ENCODE data around the gene CDC27. TPM values are rescaled to one million over a fixed set of nuclear protein-coding genes. Genes with fewer than 3 reads are reported as not detected.

The CDC27 gene
- total and polyA plus RNA-seq, 2 experiments from 2014 or later: 35.6 to 63.5 TPM

DNA sequence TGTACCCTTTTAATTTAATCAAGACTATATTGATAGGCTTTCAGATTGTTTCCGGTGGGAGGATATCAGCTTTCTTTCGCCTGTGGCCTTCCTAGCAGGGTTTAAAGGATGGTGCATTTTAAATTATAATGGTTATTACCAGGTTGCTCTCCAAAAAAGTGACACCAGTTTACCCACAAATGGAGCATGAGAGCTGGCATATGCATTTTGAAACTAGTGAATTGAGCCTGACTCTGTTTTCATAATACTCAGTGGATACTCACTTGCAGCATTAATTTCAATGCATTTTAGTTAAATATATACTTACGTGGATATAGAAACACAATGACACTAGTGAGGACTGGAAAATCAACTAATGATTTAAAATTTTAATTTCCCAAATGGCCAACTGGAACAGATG lies 25.8 kb upstream of the CDC27 start:
- 95% methylated on average over 3 of the region's 3 CpGs for WGBS (ENCODE audit: low lambda C conversion rate, missing lambda C conversion rate)
- H3K27me3 ChIP-seq: no peaks in the 10 kb centered on the region
- H3K9me3 ChIP-seq (ENCODE audit: low read depth): no peaks in the 10 kb centered on the region

GRCh38 chr17:47213540-47213939 lies 24.4 kb upstream of the CDC27 start:
- H3K9me2 ChIP-seq (replicated peaks; ENCODE audit: insufficient read depth): no peaks in the 10 kb centered on the region
- WGBS (ENCODE audit: low lambda C conversion rate, missing lambda C conversion rate): 90% methylated on average over 4 of the region's 4 CpGs
- no peak overlapping the region for H2AFZ ChIP-seq
- H3K27ac ChIP-seq: no peak overlapping the region
- TF ChIP-seq, protein P1, sequence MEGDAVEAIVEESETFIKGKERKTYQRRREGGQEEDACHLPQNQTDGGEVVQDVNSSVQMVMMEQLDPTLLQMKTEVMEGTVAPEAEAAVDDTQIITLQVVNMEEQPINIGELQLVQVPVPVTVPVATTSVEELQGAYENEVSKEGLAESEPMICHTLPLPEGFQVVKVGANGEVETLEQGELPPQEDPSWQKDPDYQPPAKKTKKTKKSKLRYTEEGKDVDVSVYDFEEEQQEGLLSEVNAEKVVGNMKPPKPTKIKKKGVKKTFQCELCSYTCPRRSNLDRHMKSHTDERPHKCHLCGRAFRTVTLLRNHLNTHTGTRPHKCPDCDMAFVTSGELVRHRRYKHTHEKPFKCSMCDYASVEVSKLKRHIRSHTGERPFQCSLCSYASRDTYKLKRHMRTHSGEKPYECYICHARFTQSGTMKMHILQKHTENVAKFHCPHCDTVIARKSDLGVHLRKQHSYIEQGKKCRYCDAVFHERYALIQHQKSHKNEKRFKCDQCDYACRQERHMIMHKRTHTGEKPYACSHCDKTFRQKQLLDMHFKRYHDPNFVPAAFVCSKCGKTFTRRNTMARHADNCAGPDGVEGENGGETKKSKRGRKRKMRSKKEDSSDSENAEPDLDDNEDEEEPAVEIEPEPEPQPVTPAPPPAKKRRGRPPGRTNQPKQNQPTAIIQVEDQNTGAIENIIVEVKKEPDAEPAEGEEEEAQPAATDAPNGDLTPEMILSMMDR (IDR thresholded peaks at IDR 0.05; ENCODE audit: poor library complexity): no peak
- TF ChIP-seq EZH2phosphoT487 (IDR thresholded peaks at IDR 0.05; ENCODE audit: low read depth, severe bottlenecking, unreplicated experiment): no peak
- no peak for TF ChIP-seq EZH2 (IDR thresholded peaks at IDR 0.05; ENCODE audit: borderline replicate concordance)
- peaks cover 2% of the 10 kb centered on the region for H3K4me1 ChIP-seq (ENCODE audit: insufficient read depth)
- no peaks in the 10 kb centered on the region for H3K36me3 ChIP-seq (replicated peaks; ENCODE audit: insufficient read depth, low read depth)
- H4K20me1 ChIP-seq (ENCODE audit: insufficient read depth, poor library complexity, severe bottlenecking): no peaks in the 10 kb centered on the region
- no peaks in the 10 kb centered on the region for H3K9me3 ChIP-seq (ENCODE audit: low read depth)
- H3K4me3 ChIP-seq: no peak overlapping the region
- H3K79me2 ChIP-seq: no peaks in the 10 kb centered on the region
- H3K4me2 ChIP-seq: no peak overlapping the region
- no peak for DNase-seq (ENCODE audit: low spot score)
- no peaks in the 10 kb centered on the region for H3K27me3 ChIP-seq

More for the DNA sequence above, 25.8 kb upstream of the CDC27 start:
- Histone ChIP-seq H3K79me2 (no peaks in the 10 kb centered on the region), H3K36me3 (replicated peaks; ENCODE audit: insufficient read depth, low read depth) (no peaks in the 10 kb centered on the region), H3K4me3 (no peak overlapping the region), H3K4me2 (no peak overlapping the region), H2AFZ (no peak overlapping the region), H3K4me1 (ENCODE audit: insufficient read depth) (peaks cover 15% of the 10 kb centered on the region), H4K20me1 (ENCODE audit: insufficient read depth, poor library complexity, severe bottlenecking) (no peaks in the 10 kb centered on the region), H3K27ac (no peak overlapping the region), H3K9me2 (replicated peaks; ENCODE audit: insufficient read depth) (no peaks in the 10 kb centered on the region)
- TF ChIP-seq EZH2 (IDR thresholded peaks at IDR 0.05; ENCODE audit: borderline replicate concordance) (no peak), EZH2phosphoT487 (IDR thresholded peaks at IDR 0.05; ENCODE audit: low read depth, severe bottlenecking, unreplicated experiment) (no peak)
- TF ChIP-seq, protein P1 (IDR thresholded peaks at IDR 0.05; ENCODE audit: poor library complexity): no peak
- no peak for DNase-seq (ENCODE audit: low spot score)

DNA sequence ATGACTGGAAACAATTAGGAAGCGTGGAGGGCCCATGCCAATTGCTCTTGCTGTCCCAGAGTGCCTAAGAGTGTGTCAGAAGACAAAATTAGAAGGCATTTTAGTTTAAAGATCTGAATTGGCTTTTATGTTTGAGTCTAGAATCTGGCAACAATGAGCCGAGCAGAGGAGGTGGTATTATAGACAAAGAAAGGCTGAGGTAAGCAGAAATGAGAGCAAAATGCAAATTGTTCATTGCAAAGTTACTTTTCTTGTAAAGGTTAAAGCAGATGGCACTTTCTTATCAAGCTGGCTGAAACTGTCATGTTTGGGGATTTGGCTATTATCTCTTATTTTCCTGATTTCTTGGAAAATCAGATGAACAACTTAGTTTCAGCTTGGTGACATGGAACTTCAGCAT lies 23.4 kb upstream of the CDC27 start:
- 79% methylated on average over 2 of the region's 2 CpGs for WGBS (ENCODE audit: low lambda C conversion rate, missing lambda C conversion rate)
- Histone ChIP-seq H3K4me2 (no peak overlapping the region), H3K9me3 (ENCODE audit: low read depth) (no peaks in the 10 kb centered on the region), H3K9me2 (replicated peaks; ENCODE audit: insufficient read depth) (no peaks in the 10 kb centered on the region), H3K79me2 (no peaks in the 10 kb centered on the region), H3K4me1 (ENCODE audit: insufficient read depth) (no peaks in the 10 kb centered on the region), H3K36me3 (replicated peaks; ENCODE audit: insufficient read depth, low read depth) (no peaks in the 10 kb centered on the region), H3K27ac (no peak overlapping the region), H3K27me3 (no peaks in the 10 kb centered on the region), H4K20me1 (ENCODE audit: insufficient read depth, poor library complexity, severe bottlenecking) (no peaks in the 10 kb centered on the region), H2AFZ (no peak overlapping the region), H3K4me3 (no peak overlapping the region)
- DNase-seq (ENCODE audit: low spot score): no peak
- TF ChIP-seq EZH2phosphoT487 (IDR thresholded peaks at IDR 0.05; ENCODE audit: low read depth, severe bottlenecking, unreplicated experiment) (no peak), EZH2 (IDR thresholded peaks at IDR 0.05; ENCODE audit: borderline replicate concordance) (no peak)
- TF ChIP-seq, protein P1 (IDR thresholded peaks at IDR 0.05; ENCODE audit: poor library complexity): no peak

DNA sequence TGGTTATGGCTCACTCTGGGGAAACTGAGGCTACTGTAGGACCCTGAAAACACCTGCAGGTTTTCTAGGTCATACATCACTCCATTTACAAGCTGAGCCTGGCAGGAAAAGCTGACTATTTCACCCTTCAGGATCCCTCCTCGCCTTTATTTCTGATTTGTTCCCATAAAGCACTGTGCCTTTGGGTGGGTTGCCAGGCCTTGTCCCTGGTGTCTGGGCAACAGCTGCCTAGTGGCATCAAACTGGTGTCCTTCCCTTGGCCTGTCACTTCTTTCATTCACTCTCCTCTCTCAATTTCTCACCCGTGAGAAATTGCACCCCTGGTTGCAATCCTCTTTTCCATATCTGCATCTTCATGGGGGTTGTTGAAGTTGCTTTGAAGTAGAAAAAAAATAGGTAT lies 21.7 kb upstream of the CDC27 start:
- Histone ChIP-seq H3K27me3 (no peaks in the 10 kb centered on the region), H3K9me3 (ENCODE audit: low read depth) (no peaks in the 10 kb centered on the region), H3K4me3 (no peak overlapping the region), H3K4me2 (no peak overlapping the region), H3K9me2 (replicated peaks; ENCODE audit: insufficient read depth) (no peaks in the 10 kb centered on the region), H3K27ac (no peak overlapping the region), H3K79me2 (no peaks in the 10 kb centered on the region), H3K36me3 (replicated peaks; ENCODE audit: insufficient read depth, low read depth) (no peaks in the 10 kb centered on the region), H2AFZ (no peak overlapping the region), H4K20me1 (ENCODE audit: insufficient read depth, poor library complexity, severe bottlenecking) (no peaks in the 10 kb centered on the region), H3K4me1 (ENCODE audit: insufficient read depth) (no peaks in the 10 kb centered on the region)
- no peak for DNase-seq (ENCODE audit: low spot score)
- TF ChIP-seq, protein P1 (IDR thresholded peaks at IDR 0.05; ENCODE audit: poor library complexity): no peak
- TF ChIP-seq EZH2phosphoT487 (IDR thresholded peaks at IDR 0.05; ENCODE audit: low read depth, severe bottlenecking, unreplicated experiment): no peak
- no peak for TF ChIP-seq EZH2 (IDR thresholded peaks at IDR 0.05; ENCODE audit: borderline replicate concordance)
- WGBS (ENCODE audit: low lambda C conversion rate, missing lambda C conversion rate): 82% methylated on average over 2 of the region's 2 CpGs
